ENCODE data around the gene FREM3.

The FREM3 gene

GRCh38 chr4:143626134-143626911, 74.2 kb downstream of the FREM3 start:
- no peak overlapping the region for H3K27ac ChIP-seq (ENCODE audit: low read depth in 2 of 2, low read length in 2 of 2)
- H3K4me1 ChIP-seq (ENCODE audit: control insufficient read depth in 2 of 2, insufficient read depth in 2 of 2, low read length in 2 of 2) = no peaks in the 10 kb centered on the region
- H3K4me3 ChIP-seq (ENCODE audit: low read length in 2 of 2) = no peak overlapping the region
- no peaks in the 10 kb centered on the region for H3K36me3 ChIP-seq (ENCODE audit: control insufficient read depth in 2 of 2, insufficient read depth in 2 of 2, low read length in 2 of 2)
- no peaks in the 10 kb centered on the region for H3K9me3 ChIP-seq (ENCODE audit: control insufficient read depth in 2 of 2, low read length in 2 of 2)
- no peak overlapping the region for H3K9ac ChIP-seq (ENCODE audit: low read depth in 1 of 2, low read length in 2 of 2)
- no peaks in the 10 kb centered on the region for H3K27me3 ChIP-seq (ENCODE audit: control insufficient read depth in 2 of 2, insufficient read depth in 2 of 2, low read length in 2 of 2)

- no peak overlapping the region for H3K9ac ChIP-seq (ENCODE audit: low read depth in 1 of 2, low read length in 2 of 2)
- no peaks in the 10 kb centered on the region for H3K36me3 ChIP-seq (ENCODE audit: control insufficient read depth in 2 of 2, insufficient read depth in 2 of 2, low read length in 2 of 2)
- H3K27me3 ChIP-seq (ENCODE audit: control insufficient read depth in 2 of 2, insufficient read depth in 2 of 2, low read length in 2 of 2) = no peaks in the 10 kb centered on the region
- H3K9me3 ChIP-seq (ENCODE audit: control insufficient read depth in 2 of 2, low read length in 2 of 2) = no peaks in the 10 kb centered on the region
- no peaks in the 10 kb centered on the region for H3K4me1 ChIP-seq (ENCODE audit: control insufficient read depth in 2 of 2, insufficient read depth in 2 of 2, low read length in 2 of 2)
- no peak overlapping the region for H3K4me3 ChIP-seq (ENCODE audit: low read length in 2 of 2)
- no peak overlapping the region for H3K27ac ChIP-seq (ENCODE audit: low read depth in 2 of 2, low read length in 2 of 2)
Measured at GRCh38 chr4:143625632-143626031, 74.8 kb downstream of the FREM3 start.

GRCh38 chr4:143623896-143624295, 76.6 kb downstream of the FREM3 start:
- Histone ChIP-seq H3K9me3 (ENCODE audit: control insufficient read depth in 2 of 2, low read length in 2 of 2) (no peaks in the 10 kb centered on the region), H3K36me3 (ENCODE audit: control insufficient read depth in 2 of 2, insufficient read depth in 2 of 2, low read length in 2 of 2) (no peaks in the 10 kb centered on the region), H3K27ac (ENCODE audit: low read depth in 2 of 2, low read length in 2 of 2) (no peak overlapping the region), H3K9ac (ENCODE audit: low read depth in 1 of 2, low read length in 2 of 2) (no peak overlapping the region), H3K27me3 (ENCODE audit: control insufficient read depth in 2 of 2, insufficient read depth in 2 of 2, low read length in 2 of 2) (no peaks in the 10 kb centered on the region), H3K4me1 (ENCODE audit: control insufficient read depth in 2 of 2, insufficient read depth in 2 of 2, low read length in 2 of 2) (no peaks in the 10 kb centered on the region), H3K4me3 (ENCODE audit: low read length in 2 of 2) (no peak overlapping the region)

- Histone ChIP-seq H3K27ac (ENCODE audit: low read depth in 2 of 2, low read length in 2 of 2) (no peak overlapping the region), H3K4me1 (ENCODE audit: control insufficient read depth in 2 of 2, insufficient read depth in 2 of 2, low read length in 2 of 2) (no peaks in the 10 kb centered on the region), H3K4me3 (ENCODE audit: low read length in 2 of 2) (no peak overlapping the region), H3K9me3 (ENCODE audit: control insufficient read depth in 2 of 2, low read length in 2 of 2) (no peaks in the 10 kb centered on the region), H3K27me3 (ENCODE audit: control insufficient read depth in 2 of 2, insufficient read depth in 2 of 2, low read length in 2 of 2) (no peaks in the 10 kb centered on the region), H3K36me3 (ENCODE audit: control insufficient read depth in 2 of 2, insufficient read depth in 2 of 2, low read length in 2 of 2) (no peaks in the 10 kb centered on the region), H3K9ac (ENCODE audit: low read depth in 1 of 2, low read length in 2 of 2) (no peak overlapping the region)
Measured at GRCh38 chr4:143618811-143619210, 81.7 kb downstream of the FREM3 start.

- Histone ChIP-seq H3K36me3 (ENCODE audit: control insufficient read depth in 2 of 2, insufficient read depth in 2 of 2, low read length in 2 of 2) (no peaks in the 10 kb centered on the region), H3K27ac (ENCODE audit: low read depth in 2 of 2, low read length in 2 of 2) (no peak overlapping the region), H3K27me3 (ENCODE audit: control insufficient read depth in 2 of 2, insufficient read depth in 2 of 2, low read length in 2 of 2) (no peaks in the 10 kb centered on the region), H3K9ac (ENCODE audit: low read depth in 1 of 2, low read length in 2 of 2) (no peak overlapping the region), H3K4me3 (ENCODE audit: low read length in 2 of 2) (no peak overlapping the region), H3K9me3 (ENCODE audit: control insufficient read depth in 2 of 2, low read length in 2 of 2) (no peaks in the 10 kb centered on the region), H3K4me1 (ENCODE audit: control insufficient read depth in 2 of 2, insufficient read depth in 2 of 2, low read length in 2 of 2) (no peaks in the 10 kb centered on the region)
Measured at GRCh38 chr4:143617994-143618679, 82.3 kb downstream of the FREM3 start.

GRCh38 chr4:143616771-143617170, 83.7 kb downstream of the FREM3 start:
- Histone ChIP-seq H3K36me3 (ENCODE audit: control insufficient read depth in 2 of 2, insufficient read depth in 2 of 2, low read length in 2 of 2) (no peaks in the 10 kb centered on the region), H3K9me3 (ENCODE audit: control insufficient read depth in 2 of 2, low read length in 2 of 2) (no peaks in the 10 kb centered on the region), H3K27me3 (ENCODE audit: control insufficient read depth in 2 of 2, insufficient read depth in 2 of 2, low read length in 2 of 2) (no peaks in the 10 kb centered on the region), H3K9ac (ENCODE audit: low read depth in 1 of 2, low read length in 2 of 2) (no peak overlapping the region), H3K27ac (ENCODE audit: low read depth in 2 of 2, low read length in 2 of 2) (no peak overlapping the region), H3K4me3 (ENCODE audit: low read length in 2 of 2) (no peak overlapping the region), H3K4me1 (ENCODE audit: control insufficient read depth in 2 of 2, insufficient read depth in 2 of 2, low read length in 2 of 2) (no peaks in the 10 kb centered on the region)

GRCh38 chr4:143609492-143609891, 91.0 kb downstream of the FREM3 start:
- Histone ChIP-seq H3K27ac (ENCODE audit: low read depth in 2 of 2, low read length in 2 of 2) (no peak overlapping the region), H3K4me3 (ENCODE audit: low read length in 2 of 2) (no peak overlapping the region), H3K27me3 (ENCODE audit: control insufficient read depth in 2 of 2, insufficient read depth in 2 of 2, low read length in 2 of 2) (no peaks in the 10 kb centered on the region), H3K4me1 (ENCODE audit: control insufficient read depth in 2 of 2, insufficient read depth in 2 of 2, low read length in 2 of 2) (no peaks in the 10 kb centered on the region), H3K9ac (ENCODE audit: low read depth in 1 of 2, low read length in 2 of 2) (no peak overlapping the region), H3K36me3 (ENCODE audit: control insufficient read depth in 2 of 2, insufficient read depth in 2 of 2, low read length in 2 of 2) (no peaks in the 10 kb centered on the region), H3K9me3 (ENCODE audit: control insufficient read depth in 2 of 2, low read length in 2 of 2) (no peaks in the 10 kb centered on the region)

GRCh38 chr4:143606480-143606879, 94.0 kb downstream of the FREM3 start:
- Histone ChIP-seq H3K36me3 (ENCODE audit: control insufficient read depth in 2 of 2, insufficient read depth in 2 of 2, low read length in 2 of 2) (no peaks in the 10 kb centered on the region), H3K4me3 (ENCODE audit: low read length in 2 of 2) (no peak overlapping the region), H3K9ac (ENCODE audit: low read depth in 1 of 2, low read length in 2 of 2) (no peak overlapping the region), H3K27me3 (ENCODE audit: control insufficient read depth in 2 of 2, insufficient read depth in 2 of 2, low read length in 2 of 2) (no peaks in the 10 kb centered on the region), H3K9me3 (ENCODE audit: control insufficient read depth in 2 of 2, low read length in 2 of 2) (no peaks in the 10 kb centered on the region), H3K4me1 (ENCODE audit: control insufficient read depth in 2 of 2, insufficient read depth in 2 of 2, low read length in 2 of 2) (no peaks in the 10 kb centered on the region), H3K27ac (ENCODE audit: low read depth in 2 of 2, low read length in 2 of 2) (no peak overlapping the region)

- Histone ChIP-seq H3K27ac (ENCODE audit: low read depth in 2 of 2, low read length in 2 of 2) (no peak overlapping the region), H3K27me3 (ENCODE audit: control insufficient read depth in 2 of 2, insufficient read depth in 2 of 2, low read length in 2 of 2) (no peaks in the 10 kb centered on the region), H3K9me3 (ENCODE audit: control insufficient read depth in 2 of 2, low read length in 2 of 2) (no peaks in the 10 kb centered on the region), H3K36me3 (ENCODE audit: control insufficient read depth in 2 of 2, insufficient read depth in 2 of 2, low read length in 2 of 2) (no peaks in the 10 kb centered on the region), H3K4me3 (ENCODE audit: low read length in 2 of 2) (no peak overlapping the region), H3K9ac (ENCODE audit: low read depth in 1 of 2, low read length in 2 of 2) (no peak overlapping the region), H3K4me1 (ENCODE audit: control insufficient read depth in 2 of 2, insufficient read depth in 2 of 2, low read length in 2 of 2) (no peaks in the 10 kb centered on the region)
Measured at GRCh38 chr4:143599827-143600226, 100.6 kb downstream of the FREM3 start.

- no peak overlapping the region for H3K9ac ChIP-seq (ENCODE audit: low read depth in 1 of 2, low read length in 2 of 2)
- H3K27ac ChIP-seq (ENCODE audit: low read depth in 2 of 2, low read length in 2 of 2) = no peak overlapping the region
- no peak overlapping the region for H3K4me3 ChIP-seq (ENCODE audit: low read length in 2 of 2)
Measured at GRCh38 chr4:143598816-143599215, 101.7 kb downstream of the FREM3 start.

More at GRCh38 chr4:143598816-143599215, 101.7 kb downstream of the FREM3 start:
- Histone ChIP-seq H3K36me3 (ENCODE audit: control insufficient read depth in 2 of 2, insufficient read depth in 2 of 2, low read length in 2 of 2) (no peaks in the 10 kb centered on the region), H3K27me3 (ENCODE audit: control insufficient read depth in 2 of 2, insufficient read depth in 2 of 2, low read length in 2 of 2) (no peaks in the 10 kb centered on the region), H3K9me3 (ENCODE audit: control insufficient read depth in 2 of 2, low read length in 2 of 2) (no peaks in the 10 kb centered on the region), H3K4me1 (ENCODE audit: control insufficient read depth in 2 of 2, insufficient read depth in 2 of 2, low read length in 2 of 2) (no peaks in the 10 kb centered on the region)
